Urinary bladder (tissue), 4 donors: Measurements from ENCODE around the gene HMGCR. TPM values are rescaled to one million over a fixed set of nuclear protein-coding genes. Genes with fewer than 3 reads are reported as not detected.

Source experiments
- DNase-seq: peaks from one replicate; pipeline ENCODE4 v3.0.0-alpha.2; 2015; ENCODE audit errors: extremely low spot score
- H3K27ac ChIP-seq: one replicate; pipeline ENCODE4 v1.5.1; 2013; ENCODE audit warnings: low read depth, mild to moderate bottlenecking, moderate library complexity
- H3K36me3 ChIP-seq: one replicate; pipeline ENCODE4 v1.6.1; 2013; ENCODE audit warnings: mild to moderate bottlenecking, moderate library complexity; ENCODE audit not compliant: insufficient read depth
- H3K4me1 ChIP-seq: one replicate; pipeline ENCODE4 v1.6.1; 2013; ENCODE audit warnings: mild to moderate bottlenecking, moderate library complexity; ENCODE audit not compliant: insufficient read depth
- H3K4me3 ChIP-seq: one replicate; pipeline ENCODE4 v1.5.1; 2013; ENCODE audit warnings: low read depth, low read length
- WGBS: extraction: QIAGEN DNeasy Blood & Tissue Kit; methylation state at CpG from one replicate; pipeline ENCODE4 v1.1.7; 2013; 5-methylcytosine and 5-hydroxymethylcytosine counted together
- polyA plus RNA-seq: library from polyadenylated mRNA; stranded (reverse); fragments of 200-250 nt; gene quantifications from one replicate; pipeline ENCODE4 v1.2.3, GENCODE V29; 2013
- total RNA-seq: library from RNA; depleted of rRNA; stranded (reverse); fragments of >200 nt; gene quantifications from one replicate; pipeline ENCODE4 v1.2.3, GENCODE V29; 2014
- donor health status: healthy with polysubstance abuse.
- donor health status: healthy.

Gene HMGCR
- total and polyA plus RNA-seq, 2 donors, result 13.3 to 81.5 TPM

DNA sequence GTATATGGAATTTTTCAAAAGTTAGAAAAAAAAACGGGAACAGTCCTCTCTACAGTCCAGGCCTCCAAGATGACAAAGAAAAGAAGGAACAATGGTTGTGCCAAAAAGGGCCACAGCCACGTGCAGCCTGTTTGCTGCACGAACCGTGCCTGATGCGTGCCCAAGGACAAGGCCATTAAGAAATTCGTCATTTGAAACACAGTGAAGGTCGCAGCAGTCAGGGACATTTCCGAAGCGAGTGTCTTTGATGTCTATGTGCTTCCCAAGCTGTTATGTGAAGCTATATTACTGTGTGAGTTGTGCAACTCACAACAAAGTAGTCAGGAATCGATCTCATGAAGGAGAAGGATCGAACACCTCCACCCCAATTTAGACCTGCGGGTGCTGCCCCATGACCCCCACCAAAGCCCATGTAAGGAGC, 37.4 kb downstream of the HMGCR start:
- H3K4me1 ChIP-seq, result no peaks in the 10 kb centered on the region
- DNase-seq, result no peak
- no peak overlapping the region for H3K27ac ChIP-seq
- WGBS, result 88% methylated on average over 12 of the region's 12 CpGs
- peaks cover 5% of the 10 kb centered on the region for H3K36me3 ChIP-seq
- no peak overlapping the region for H3K4me3 ChIP-seq

DNA sequence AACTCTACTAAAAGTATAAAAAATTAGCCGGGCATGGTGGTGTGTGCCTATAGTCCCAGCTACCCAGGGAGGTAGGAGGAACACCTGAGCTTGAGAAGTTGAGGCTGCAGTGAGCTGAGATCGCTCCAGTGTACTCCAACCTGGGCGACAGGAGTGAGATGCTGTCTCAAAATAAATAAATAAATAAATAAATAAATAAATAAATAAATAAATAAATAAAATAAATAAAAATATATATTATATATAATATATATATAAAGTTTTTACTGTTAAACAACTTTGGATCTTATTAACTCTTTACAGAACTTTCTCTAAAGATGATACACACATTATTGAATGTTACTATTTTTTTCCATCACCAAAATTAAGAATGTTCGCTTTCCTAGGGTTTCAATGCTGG, 38.4 kb downstream of the HMGCR start:
- over 99% methylated on average over 4 of the region's 4 CpGs for WGBS
- DNase-seq, result no peak
- Histone ChIP-seq H3K4me1 (no peaks in the 10 kb centered on the region), H3K4me3 (no peak overlapping the region), H3K36me3 (peaks cover 5% of the 10 kb centered on the region), H3K27ac (no peak overlapping the region)

DNA sequence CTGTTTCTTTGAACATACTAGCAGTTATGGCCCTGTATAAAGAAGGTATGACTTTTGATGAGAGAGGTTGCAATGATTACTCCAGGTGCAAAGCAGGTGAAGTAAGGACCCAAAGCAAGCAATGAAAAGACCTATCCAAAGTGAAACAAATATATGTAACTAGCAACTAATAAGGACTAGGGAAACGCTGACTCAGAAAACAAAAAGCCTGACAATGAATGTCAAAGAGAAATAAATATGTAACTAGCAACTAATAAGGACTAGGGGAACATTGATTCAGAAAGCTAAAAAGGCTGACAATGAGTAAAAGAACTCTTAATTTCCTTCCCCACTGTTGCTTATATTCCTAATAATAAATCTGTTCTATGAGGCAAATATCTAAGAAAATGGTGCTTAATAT, 43.1 kb downstream of the HMGCR start:
- Histone ChIP-seq H3K36me3 (peaks cover 5% of the 10 kb centered on the region), H3K4me3 (no peak overlapping the region), H3K4me1 (no peaks in the 10 kb centered on the region), H3K27ac (no peak overlapping the region)
- WGBS, result 93% methylated on average over 1 of the region's 1 CpG
- DNase-seq, result no peak

- H3K4me1 ChIP-seq, result no peaks in the 10 kb centered on the region
- H3K4me3 ChIP-seq, result no peak overlapping the region
- H3K27ac ChIP-seq, result no peak overlapping the region
- peaks cover 2% of the 10 kb centered on the region for H3K36me3 ChIP-seq
- WGBS, result 88% methylated on average over 4 of the region's 4 CpGs
- DNase-seq, result no peak
Observed at GRCh38 chr5:75381456-75381855, 44.4 kb downstream of the HMGCR start.

GRCh38 chr5:75384218-75384617, 47.2 kb downstream of the HMGCR start:
- Histone ChIP-seq H3K4me1 (no peaks in the 10 kb centered on the region), H3K36me3 (peaks cover 4% of the 10 kb centered on the region), H3K27ac (no peak overlapping the region), H3K4me3 (no peak overlapping the region)
- no peak for DNase-seq
- WGBS, result 36% methylated on average over 1 of the region's 1 CpG

DNA sequence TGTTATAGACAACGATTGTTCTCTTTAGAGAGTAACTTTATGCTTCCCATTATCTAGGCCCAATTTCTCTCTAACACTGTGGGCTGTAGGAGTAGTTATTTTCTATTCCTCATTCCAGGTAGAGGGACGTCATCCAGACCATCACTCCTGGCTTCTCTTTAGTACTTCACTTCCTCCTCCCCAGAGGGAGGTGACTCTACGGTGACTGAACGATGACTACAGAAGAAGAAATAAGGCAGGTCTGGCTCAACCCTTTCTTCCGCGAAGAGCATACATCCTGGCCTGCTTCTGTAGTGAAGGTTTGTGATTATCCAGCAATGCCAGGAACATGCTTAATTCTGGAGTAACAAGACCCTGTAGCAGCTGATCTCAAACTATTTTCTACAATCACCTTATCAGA, 50.8 kb downstream of the HMGCR start:
- Histone ChIP-seq H3K4me1 (no peaks in the 10 kb centered on the region), H3K4me3 (no peak overlapping the region), H3K27ac (no peak overlapping the region), H3K36me3 (peaks cover 5% of the 10 kb centered on the region)
- WGBS, result 94% methylated on average over 6 of the region's 6 CpGs
- DNase-seq, result no peak

DNA sequence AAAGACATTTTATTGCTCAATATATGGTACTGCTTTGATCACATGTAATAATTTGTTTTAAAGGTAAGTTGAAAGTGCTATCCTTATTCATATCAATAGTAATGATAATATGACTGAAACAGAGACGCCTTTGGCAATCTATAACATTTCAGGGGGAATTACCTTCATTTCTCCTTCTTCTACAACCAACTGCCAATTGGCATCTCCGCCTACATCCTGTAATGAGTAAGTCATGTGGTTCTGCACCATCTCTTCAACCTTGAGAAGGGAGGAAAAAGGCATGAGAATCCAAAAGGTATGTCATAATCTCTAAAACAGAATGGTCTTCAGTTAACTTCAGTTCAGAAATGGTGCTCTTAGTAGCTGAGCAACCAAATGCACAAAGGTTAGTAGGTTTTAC, 52.4 kb downstream of the HMGCR start:
- peaks cover 5% of the 10 kb centered on the region for H3K36me3 ChIP-seq

DNA sequence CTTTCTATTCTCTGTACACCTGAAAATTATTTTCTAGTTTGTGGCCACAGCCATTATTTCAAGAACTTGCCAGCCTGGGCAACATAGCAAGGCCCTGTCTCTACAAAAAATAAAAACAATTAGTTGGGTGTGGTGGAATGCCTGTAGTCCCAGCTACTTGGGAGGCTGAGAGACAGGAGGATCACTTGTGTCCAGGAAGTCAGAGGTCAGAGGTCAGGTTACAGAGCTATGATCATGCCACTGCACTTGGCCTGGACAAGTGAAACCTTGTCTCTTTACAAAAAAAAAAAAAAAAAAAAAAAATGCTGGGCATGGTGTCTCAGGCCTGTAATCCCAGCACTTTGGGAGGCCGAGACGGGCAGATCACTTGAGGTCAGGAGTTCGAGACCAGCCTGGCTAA, 58.3 kb downstream of the HMGCR start:
- DNase-seq, result no peak
- Histone ChIP-seq H3K4me1 (no peaks in the 10 kb centered on the region), H3K4me3 (no peak overlapping the region), H3K36me3 (no peaks in the 10 kb centered on the region), H3K27ac (no peak overlapping the region)
- WGBS, result 92% methylated on average over 3 of the region's 3 CpGs

More for the DNA sequence above, 52.4 kb downstream of the HMGCR start:
- no peaks in the 10 kb centered on the region for H3K4me1 ChIP-seq
- 93% methylated on average over 2 of the region's 2 CpGs for WGBS
- no peak for DNase-seq
- H3K27ac ChIP-seq, result no peak overlapping the region
- H3K4me3 ChIP-seq, result no peak overlapping the region

GRCh38 chr5:75405296-75405695, 68.3 kb downstream of the HMGCR start:
- 80% methylated on average over 3 of the region's 3 CpGs for WGBS
- no peaks in the 10 kb centered on the region for H3K4me1 ChIP-seq
- no peak for DNase-seq
- peaks cover 2% of the 10 kb centered on the region for H3K36me3 ChIP-seq
- H3K27ac ChIP-seq, result no peak overlapping the region
- no peak overlapping the region for H3K4me3 ChIP-seq

Other genes starting within 250 kb of the HMGCR start
- 0.69 TPM for gene ANKRD31, start 100.3 kb upstream of the HMGCR start, total RNA-seq
- gene ANKRD31, start 100.3 kb upstream of the HMGCR start, polyA plus RNA-seq, result 0.05 TPM
- 94.1 TPM for gene CERT1, start 174.4 kb downstream of the HMGCR start, total RNA-seq
- gene CERT1, start 174.4 kb downstream of the HMGCR start, polyA plus RNA-seq, result 32.5 TPM
- gene POLK, start 174.7 kb downstream of the HMGCR start, total RNA-seq, result 140 TPM
- 14.1 TPM for gene POLK, start 174.7 kb downstream of the HMGCR start, polyA plus RNA-seq